HUES6 (cell line): ENCODE measurements around the gene BTN1A1.
"Not testable (repeated sequence)": the region's sequence is repeated elsewhere in the genome, so short reads cannot be mapped to it uniquely, and the experiment has no call there.

Experiments used
- H3K27ac ChIP-seq: 2 replicates; pipeline ENCODE4 v1.7.0; 2013; ENCODE audit warnings: low read depth, mild to moderate bottlenecking, low read length, inconsistent platforms
- H3K27me3 ChIP-seq: 2 replicates; pipeline ENCODE4 v1.6.1; 2013; ENCODE audit warnings: low read length; ENCODE audit not compliant: control insufficient read depth, insufficient read depth
- H3K36me3 ChIP-seq: 2 replicates; pipeline ENCODE4 v1.6.1; 2013; ENCODE audit warnings: low read length; ENCODE audit not compliant: control insufficient read depth, insufficient read depth
- H3K4me1 ChIP-seq: 2 replicates; pipeline ENCODE4 v1.6.1; 2013; ENCODE audit warnings: low read length; ENCODE audit not compliant: control insufficient read depth, insufficient read depth
- H3K4me3 ChIP-seq: 2 replicates; pipeline ENCODE4 v1.5.1; 2013; ENCODE audit warnings: low read depth, low read length
- H3K9ac ChIP-seq: one replicate; pipeline ENCODE4 v1.6.1; 2013; ENCODE audit warnings: mild to moderate bottlenecking, low read length
- H3K9me3 ChIP-seq: 2 replicates; pipeline ENCODE4 v1.6.1; 2013; ENCODE audit warnings: low read depth, low read length; ENCODE audit not compliant: control insufficient read depth, insufficient read depth

BTN1A1 gene

DNA sequence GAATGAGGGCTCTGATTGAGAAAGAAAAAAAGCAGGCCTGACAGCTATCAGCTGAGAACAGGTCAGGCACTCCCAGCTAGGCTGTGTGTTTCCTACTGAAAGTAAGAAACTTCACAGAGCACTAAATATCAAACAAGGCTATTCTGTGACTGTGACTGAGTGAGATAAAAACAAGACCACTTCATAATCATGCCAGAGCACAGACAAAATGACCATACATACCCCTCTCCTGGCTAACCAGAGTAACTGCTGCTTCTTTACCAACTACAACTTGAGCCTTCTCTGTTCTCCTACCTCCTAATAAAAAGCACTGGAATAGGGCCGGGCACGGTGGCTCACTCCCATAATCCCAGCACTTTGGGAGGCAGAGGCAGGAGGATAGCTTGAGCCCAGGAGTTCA is 6.8 kb upstream of the BTN1A1 start:
- Histone ChIP-seq H3K4me3 (no peak overlapping the region), H3K9me3 (no peaks in the 10 kb centered on the region), H3K9ac (no peak overlapping the region), H3K27ac (no peak overlapping the region), H3K36me3 (no peaks in the 10 kb centered on the region), H3K27me3 (0 out of 2 replicates have a peak, but pooled peaks cover 3% of the 10 kb centered on the region), H3K4me1 (no peaks in the 10 kb centered on the region)

- no peaks in the 10 kb centered on the region for H3K4me1 ChIP-seq
- H3K36me3 ChIP-seq = no peaks in the 10 kb centered on the region
- H3K9me3 ChIP-seq = no peaks in the 10 kb centered on the region
- H3K27me3 ChIP-seq = 0 out of 2 replicates have a peak, but pooled peaks cover 3% of the 10 kb centered on the region
- no peak overlapping the region for H3K27ac ChIP-seq
- no peak overlapping the region for H3K9ac ChIP-seq
- H3K4me3 ChIP-seq = no peak overlapping the region
Observed at GRCh38 chr6:26494117-26494516, 6.0 kb upstream of the BTN1A1 start.

DNA sequence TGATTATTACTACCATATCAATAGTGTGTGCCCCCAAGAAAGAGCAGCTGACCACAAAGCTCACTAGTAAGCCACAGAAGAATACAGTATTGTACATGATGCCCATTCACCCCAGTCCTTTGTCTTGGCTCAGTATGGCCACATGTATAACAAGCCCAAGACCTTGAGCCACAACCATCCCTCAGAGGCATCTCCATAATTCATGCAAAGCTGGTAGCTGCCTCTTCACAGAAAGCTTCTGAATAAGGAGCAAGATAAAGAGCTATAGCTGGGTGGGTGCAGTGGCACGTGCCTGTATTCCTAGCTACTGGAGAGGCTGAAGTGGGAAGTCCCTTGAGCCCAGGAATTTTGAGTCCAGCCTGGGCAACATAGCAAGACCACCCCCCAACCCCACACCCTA is 4.8 kb upstream of the BTN1A1 start:
- H3K4me3 ChIP-seq = no peak overlapping the region
- no peaks in the 10 kb centered on the region for H3K4me1 ChIP-seq
- no peak overlapping the region for H3K9ac ChIP-seq
- H3K27me3 ChIP-seq = peaks cover 5% of the 10 kb centered on the region; the same call in 1 of the 2 replicates
- H3K9me3 ChIP-seq = no peaks in the 10 kb centered on the region
- no peak overlapping the region for H3K27ac ChIP-seq
- H3K36me3 ChIP-seq = no peaks in the 10 kb centered on the region

GRCh38 chr6:26497610-26498009 is 2.5 kb upstream of the BTN1A1 start:
- Histone ChIP-seq H3K4me1 (peaks cover 5% of the 10 kb centered on the region; the same call in 1 of the 2 replicates), H3K9me3 (no peaks in the 10 kb centered on the region), H3K4me3 (no peak overlapping the region), H3K27ac (no peak overlapping the region), H3K27me3 (peaks cover 28% of the 10 kb centered on the region), H3K36me3 (no peaks in the 10 kb centered on the region), H3K9ac (no peak overlapping the region)

DNA sequence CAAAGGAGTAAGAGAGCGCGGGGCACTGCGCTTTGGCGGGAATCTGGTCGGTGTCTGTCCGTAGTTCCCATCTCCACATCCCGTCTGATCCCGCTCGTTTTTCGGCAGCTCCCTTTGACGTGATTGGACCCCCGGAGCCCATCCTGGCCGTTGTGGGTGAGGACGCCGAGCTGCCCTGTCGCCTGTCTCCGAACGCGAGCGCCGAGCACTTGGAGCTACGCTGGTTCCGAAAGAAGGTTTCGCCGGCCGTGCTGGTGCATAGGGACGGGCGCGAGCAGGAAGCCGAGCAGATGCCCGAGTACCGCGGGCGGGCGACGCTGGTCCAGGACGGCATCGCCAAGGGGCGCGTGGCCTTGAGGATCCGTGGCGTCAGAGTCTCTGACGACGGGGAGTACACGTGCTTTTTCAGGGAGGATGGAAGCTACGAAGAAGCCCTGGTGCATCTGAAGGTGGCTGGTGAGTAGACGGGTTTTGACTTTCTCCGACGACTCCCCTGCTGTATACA is 1.4 kb downstream of the BTN1A1 start:
- H3K9ac ChIP-seq = no peak overlapping the region
- H3K36me3 ChIP-seq = no peaks in the 10 kb centered on the region
- peak overlapping the region; percentile 62 for H3K4me3 ChIP-seq
- peaks cover 46% of the 10 kb centered on the region for H3K27me3 ChIP-seq
- H3K9me3 ChIP-seq = no peaks in the 10 kb centered on the region
- H3K27ac ChIP-seq = no peak overlapping the region
- peaks cover 5% of the 10 kb centered on the region; the same call in 1 of the 2 replicates for H3K4me1 ChIP-seq

GRCh38 chr6:26502165-26502564 is 2.1 kb downstream of the BTN1A1 start:
- no peaks in the 10 kb centered on the region for H3K9me3 ChIP-seq
- peaks cover 5% of the 10 kb centered on the region; the same call in 1 of the 2 replicates for H3K4me1 ChIP-seq
- no peak overlapping the region for H3K27ac ChIP-seq
- peaks cover 46% of the 10 kb centered on the region for H3K27me3 ChIP-seq
- H3K4me3 ChIP-seq = peak overlapping the region; percentile 62
- no peak overlapping the region for H3K9ac ChIP-seq
- no peaks in the 10 kb centered on the region for H3K36me3 ChIP-seq

DNA sequence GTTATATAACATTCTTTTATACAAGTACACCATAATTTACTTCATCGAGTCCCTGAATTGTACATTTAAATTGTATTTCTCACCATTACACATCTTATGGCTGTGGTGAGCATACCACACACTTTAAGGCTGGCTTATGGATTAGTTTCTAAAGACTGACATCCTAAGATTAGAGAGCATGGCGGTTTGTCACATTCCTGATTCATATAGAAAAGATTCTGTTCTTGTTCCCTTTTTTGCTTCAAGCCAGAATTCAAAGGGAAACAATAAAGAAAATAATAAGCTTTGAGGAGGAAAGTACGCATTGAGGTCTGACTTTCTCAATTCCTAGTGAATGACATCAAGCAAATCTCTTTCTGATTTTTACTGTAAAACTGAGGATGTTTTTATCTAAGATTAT is 2.5 kb downstream of the BTN1A1 start:
- H3K4me1 ChIP-seq = peaks cover 5% of the 10 kb centered on the region; the same call in 1 of the 2 replicates
- H3K9me3 ChIP-seq = no peaks in the 10 kb centered on the region
- no peak overlapping the region for H3K27ac ChIP-seq
- no peaks in the 10 kb centered on the region for H3K36me3 ChIP-seq
- H3K27me3 ChIP-seq = peaks cover 43% of the 10 kb centered on the region
- H3K4me3 ChIP-seq = no peak overlapping the region
- H3K9ac ChIP-seq = no peak overlapping the region

DNA sequence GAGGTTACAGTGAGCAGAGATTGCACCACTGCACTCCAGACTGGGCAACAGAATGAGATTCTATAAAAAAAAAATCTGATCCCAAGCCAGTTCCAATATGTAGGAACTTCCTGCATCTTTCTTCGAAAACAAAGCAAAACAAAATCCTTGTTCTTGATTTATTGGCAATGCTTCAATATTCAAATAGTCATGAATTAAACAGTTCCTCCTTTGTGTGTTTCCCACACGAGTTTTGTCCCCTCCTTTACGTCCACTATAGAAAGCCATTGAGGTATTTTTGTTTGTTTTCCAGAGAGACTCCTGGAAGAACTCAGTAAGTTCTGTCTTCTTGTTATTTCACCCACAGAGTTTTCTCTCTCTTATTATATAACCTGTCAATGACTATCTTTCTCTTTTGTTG is 7.6 kb downstream of the BTN1A1 start:
- Histone ChIP-seq H3K9ac (no peak overlapping the region), H3K27ac (no peak overlapping the region), H3K4me1 (no peaks in the 10 kb centered on the region), H3K9me3 (no peaks in the 10 kb centered on the region), H3K4me3 (no peak overlapping the region), H3K36me3 (no peaks in the 10 kb centered on the region), H3K27me3 (peaks cover 18% of the 10 kb centered on the region)

GRCh38 chr6:26511033-26511432 is 10.9 kb downstream of the BTN1A1 start:
- not testable (repeated sequence) for H3K4me3 ChIP-seq, H3K9me3 ChIP-seq, H3K27ac ChIP-seq, H3K4me1 ChIP-seq, H3K27me3 ChIP-seq, H3K36me3 ChIP-seq, H3K9ac ChIP-seq

GRCh38 chr6:26514984-26515383 is 14.9 kb downstream of the BTN1A1 start:
- Histone ChIP-seq H3K4me1 (peaks cover 2% of the 10 kb centered on the region; the same call in 1 of the 2 replicates), H3K27me3 (no peaks in the 10 kb centered on the region), H3K9ac (no peak overlapping the region), H3K9me3 (no peaks in the 10 kb centered on the region), H3K36me3 (no peaks in the 10 kb centered on the region), H3K4me3 (no peak overlapping the region), H3K27ac (no peak overlapping the region)

- H3K4me3 ChIP-seq = no peak overlapping the region
- no peaks in the 10 kb centered on the region for H3K27me3 ChIP-seq
- no peak overlapping the region for H3K27ac ChIP-seq
- H3K9me3 ChIP-seq = no peaks in the 10 kb centered on the region
- peaks cover 8% of the 10 kb centered on the region for H3K4me1 ChIP-seq
- H3K9ac ChIP-seq = no peak overlapping the region
- H3K36me3 ChIP-seq = no peaks in the 10 kb centered on the region
Observed at GRCh38 chr6:26516481-26517427, 16.7 kb downstream of the BTN1A1 start.
